HCT116 (cell line): ENCODE data around the gene RGS11. TPM values are rescaled to one million over a fixed set of nuclear protein-coding genes. Genes with fewer than 3 reads are reported as not detected.

Experiments used
- ATAC-seq: fragments of 200-7000 bp; cut with Tn5 transposase; 2 replicates; pipeline ENCODE4 v1.9.1; 2020; ENCODE audit warnings: mild to moderate bottlenecking, moderate library complexity
- BruUV-seq: library from RNA; stranded (reverse); fragments of 400-500 nt; replicated peaks from 2 replicates; lab custom pipeline; 2021; lab: Mats Ljungman, UMichigan
- CTCF ChIA-PET: fragments of 300-600 bp; sonication (Branson Sonifier 250); formaldehyde crosslinking; loops from one replicate; lab custom pipeline; 2021; ENCODE audit warnings: antibody characterized with exemption; lab: Charles Lee
- POLR2A ChIA-PET: fragments of 300-600, 350-600 bp; sonication (Branson Sonifier 250); formaldehyde crosslinking; loops from one replicate; lab custom pipeline; 2021; ENCODE audit warnings: antibody characterized with exemption; lab: Charles Lee
- RAD21 ChIA-PET, 2 experiments: fragments of 300-600 bp; sonication (Branson Sonifier 250); formaldehyde crosslinking; loops; one replicate each; lab custom pipeline; 2023; ENCODE audit warnings: low total read pairs in 2 of 2; ENCODE audit not compliant: uncharacterized antibody in 2 of 2, unreplicated experiment in 2 of 2, low non-redundant PET in 1 of 2; lab: Charles Lee
- DNase-seq: peaks from one replicate; pipeline ENCODE4 v3.0.0-alpha.2; 2010; ENCODE audit warnings: low read depth, low spot score
- H2AFZ ChIP-seq: fragments of 200-600 bp; shearing (Covaris generic), sonication (generic); 2 replicates; pipeline ENCODE4 v1.6.1; 2017; ENCODE audit warnings: low read depth, mixed run types, mixed read lengths, antibody characterized with exemption, low read length; ENCODE audit not compliant: poor library complexity, severe bottlenecking
- H3K27ac ChIP-seq: 2 replicates; pipeline ENCODE4 v1.5.1; 2012; ENCODE audit warnings: low read depth, low read length
- H3K27me3 ChIP-seq: fragments of 200-600 bp; sonication (generic); 2 replicates; pipeline ENCODE4 v1.6.1; 2016; ENCODE audit warnings: mixed run types, low read length, mixed read lengths; ENCODE audit not compliant: insufficient read depth
- H3K36me3 ChIP-seq, 2 experiments: fragments of 200-500 bp in 1 of 2; fragments of 200-600 bp in 1 of 2; sonication (Bioruptor generic) in 1 of 2; sonication (generic) in 1 of 2; 2 replicates each; pipeline versions ENCODE4 v1.5.1 to v1.6.1; 2014 to 2016; ENCODE audit warnings: low read length in 2 of 2, inconsistent platforms in 1 of 2, mixed read lengths in 1 of 2, mixed run types in 1 of 2; ENCODE audit not compliant: insufficient read depth in 2 of 2, control insufficient read depth in 1 of 2
- H3K4me1 ChIP-seq, 2 experiments: fragments of 200-600 bp in 1 of 2; sonication (generic) in 1 of 2; 2 replicates each; pipeline versions ENCODE4 v1.5.1 to v1.6.1; 2012 to 2017; ENCODE audit warnings: low read length in 2 of 2, inconsistent platforms in 1 of 2, mild to moderate bottlenecking in 1 of 2, mixed read lengths in 1 of 2, mixed run types in 1 of 2, moderate library complexity in 1 of 2; ENCODE audit not compliant: insufficient read depth in 2 of 2, control insufficient read depth in 1 of 2
- H3K4me2 ChIP-seq: fragments of 200-600 bp; sonication (generic); 2 replicates; pipeline ENCODE4 v1.6.1; 2017; ENCODE audit warnings: mixed run types, low read length, mixed read lengths
- H3K4me3 ChIP-seq, 2 experiments: fragments of 200-600 bp in 1 of 2; sonication (generic) in 1 of 2; replicated peaks in 1 of 2; 2 replicates each; pipeline ENCODE4 v1.5.1; 2011 to 2016; ENCODE audit warnings: low read length in 2 of 2, control low read depth in 1 of 2, low read depth in 1 of 2, mild to moderate bottlenecking in 1 of 2, mixed read lengths in 1 of 2, mixed run types in 1 of 2
- H3K79me2 ChIP-seq: fragments of 200-600 bp; sonication (generic); 2 replicates; pipeline ENCODE4 v1.6.1; 2017; ENCODE audit warnings: mild to moderate bottlenecking, mixed run types, low read length, moderate library complexity, mixed read lengths; ENCODE audit not compliant: insufficient read depth
- H3K9ac ChIP-seq: fragments of 200-600 bp; sonication (generic); 2 replicates; pipeline ENCODE4 v1.6.1; 2016; ENCODE audit warnings: low read length, mixed read lengths
- H3K9me2 ChIP-seq: fragments of 200-600 bp; sonication (generic), shearing (Covaris generic); 2 replicates; pipeline ENCODE4 v1.6.1; 2017; ENCODE audit warnings: mixed run types, mild to moderate bottlenecking, moderate library complexity; ENCODE audit not compliant: insufficient read depth
- H3K9me3 ChIP-seq, 2 experiments: fragments of 200-500 bp in 1 of 2; fragments of 200-600 bp in 1 of 2; sonication (Bioruptor generic) in 1 of 2; sonication (generic) in 1 of 2; 2 replicates each; pipeline ENCODE4 v1.6.1; 2014 to 2017; ENCODE audit warnings: low read length in 2 of 2, mixed read lengths in 2 of 2, inconsistent platforms in 1 of 2, low read depth in 1 of 2, mild to moderate bottlenecking in 1 of 2, mixed run types in 1 of 2, moderate library complexity in 1 of 2; ENCODE audit not compliant: control insufficient read depth in 1 of 2, insufficient read depth in 1 of 2
- H4K20me1 ChIP-seq: fragments of 200-600 bp; sonication (generic), shearing (Covaris generic); 2 replicates; pipeline ENCODE4 v1.6.1; 2017; ENCODE audit warnings: mixed run types, mild to moderate bottlenecking, moderate library complexity; ENCODE audit not compliant: insufficient read depth
- CEBPB ChIP-seq: IDR thresholded peaks from 2 replicates; pipeline ENCODE4 v1.6.1; 2012; ENCODE audit warnings: low read depth
- CTCF ChIP-seq, 3 experiments: fragments of 200-600 bp in 1 of 3; sonication (generic) in 1 of 3; IDR thresholded peaks in 2 of 3; conservative IDR thresholded peaks in 1 of 3; 2 replicates each; pipeline ENCODE4 v1.5.1; 2012 to 2017; ENCODE audit warnings: low read depth in 2 of 3, low read length in 2 of 3, antibody characterized with exemption in 1 of 3, borderline replicate concordance in 1 of 3, control low read depth in 1 of 3, mild to moderate bottlenecking in 1 of 3, mixed read lengths in 1 of 3, mixed run types in 1 of 3, moderate library complexity in 1 of 3; ENCODE audit not compliant: insufficient read depth in 1 of 3
- EGR1 ChIP-seq: IDR thresholded peaks from 2 replicates; pipeline ENCODE4 v1.6.1; 2012; ENCODE audit warnings: low read depth
- ELF1 ChIP-seq: IDR thresholded peaks from 2 replicates; pipeline ENCODE4 v1.6.1; 2012; ENCODE audit warnings: low read depth, borderline replicate concordance
- EZH2 ChIP-seq: fragments of 200-600 bp; sonication (generic); IDR thresholded peaks from 2 replicates; pipeline ENCODE4 v1.6.1; 2017; ENCODE audit warnings: antibody characterized with exemption, mixed run types
- EZH2phosphoT487 ChIP-seq: fragments of 200-600 bp; IDR thresholded peaks from 2 replicates; pipeline ENCODE4 v1.6.1; 2018; ENCODE audit warnings: antibody characterized with exemption, borderline replicate concordance
- FOSL1 ChIP-seq: IDR thresholded peaks from 2 replicates; pipeline ENCODE4 v1.6.1; 2012; ENCODE audit warnings: low read depth
- JUND ChIP-seq: IDR thresholded peaks from 2 replicates; pipeline ENCODE4 v1.6.1; 2012
- POLR2A ChIP-seq: IDR thresholded peaks from 2 replicates; pipeline ENCODE4 v1.7.0; 2011; ENCODE audit warnings: borderline replicate concordance; ENCODE audit not compliant: insufficient read depth, insufficient read length; ENCODE audit errors: extremely low read depth
- POLR2AphosphoS5 ChIP-seq: IDR thresholded peaks from 2 replicates; pipeline ENCODE4 v1.6.1; 2011; ENCODE audit warnings: mild to moderate bottlenecking, low read depth, low read length, moderate library complexity
- RAD21 ChIP-seq: IDR thresholded peaks from 2 replicates; pipeline ENCODE4 v1.6.1; 2012; ENCODE audit warnings: low read depth, mild to moderate bottlenecking
- SIN3A ChIP-seq: IDR thresholded peaks from 2 replicates; pipeline ENCODE4 v1.6.1; 2012; ENCODE audit warnings: low read depth
- SP1 ChIP-seq: IDR thresholded peaks from 2 replicates; pipeline ENCODE4 v1.6.1; 2012; ENCODE audit warnings: low read depth
- SRF ChIP-seq: IDR thresholded peaks from 2 replicates; pipeline ENCODE4 v1.6.1; 2012; ENCODE audit warnings: low read depth
- TCF7L2 ChIP-seq: IDR thresholded peaks from 2 replicates; pipeline ENCODE4 v1.7.0; 2011; ENCODE audit warnings: borderline replicate concordance, inconsistent platforms; ENCODE audit not compliant: insufficient read depth, insufficient read length; ENCODE audit errors: extremely low read depth
- ZNF274 ChIP-seq: fragments of 200-500 bp; sonication (Bioruptor generic); IDR thresholded peaks from 2 replicates; pipeline ENCODE4 v1.6.1; 2014; ENCODE audit warnings: mild to moderate bottlenecking, low read depth, low read length, inconsistent platforms
- intact Hi-C: fragments of 100-400 bp; cut with micrococcal nuclease; formaldehyde crosslinking; loops from 2 replicates; pipeline ENCODE4 v1.10.0; 2022
- total RNA-seq: library from RNA; stranded (reverse); gene quantifications from one replicate; pipeline ENCODE4 v1.2.1, GENCODE V29; 2021; ENCODE audit not compliant: unreplicated experiment

Gene RGS11
- total RNA-seq, 1 experiment from 2014 or later, result not detected

- TF ChIP-seq CTCF (IDR thresholded peaks at IDR 0.05 in 2 of 3, conservative IDR thresholded peaks at IDR 0.05 in 1 of 3; ENCODE audit: borderline replicate concordance in 1 of 3, insufficient read depth in 1 of 3, low read depth in 2 of 3, low read length in 2 of 3) (no peak), RAD21 (no peak), POLR2A (no peak), CEBPB (no peak), EZH2phosphoT487 (no peak), SIN3A (no peak), ELF1 (no peak), SRF (no peak)
Measured at GRCh38 chr16:240559-240958, 35.2 kb downstream of the RGS11 start (continued).

GRCh38 chr16:239948-240277 is 35.8 kb downstream of the RGS11 start:
- H3K36me3 ChIP-seq, result no peaks in the 10 kb centered on the region
- H3K27me3 ChIP-seq, result no peaks in the 10 kb centered on the region
- no peak overlapping the region for H3K4me3 ChIP-seq
- H3K9me3 ChIP-seq, result no peaks in the 10 kb centered on the region
- H3K27ac ChIP-seq, result no peak overlapping the region
- H4K20me1 ChIP-seq, result no peaks in the 10 kb centered on the region
- no peak overlapping the region for H3K9ac ChIP-seq
- TF ChIP-seq CEBPB (no peak), EZH2phosphoT487 (no peak), FOSL1 (no peak), SIN3A (no peak), EZH2 (no peak), CTCF (IDR thresholded peaks at IDR 0.05 in 2 of 3, conservative IDR thresholded peaks at IDR 0.05 in 1 of 3; ENCODE audit: borderline replicate concordance in 1 of 3, insufficient read depth in 1 of 3, low read depth in 2 of 3, low read length in 2 of 3) (no peak), EGR1 (no peak), ZNF274 (no peak), POLR2A (no peak), RAD21 (no peak), TCF7L2 (no peak), JUND (no peak), SP1 (no peak), POLR2AphosphoS5 (no peak)
- TF ChIP-seq, all 23 proteins: peak for 0
- no peaks in the 10 kb centered on the region for H3K79me2 ChIP-seq
- BruUV-seq, result no TSS peak
- H3K4me2 ChIP-seq, result no peak overlapping the region
- no peaks in the 10 kb centered on the region for H3K9me2 ChIP-seq
- POLR2A ChIA-PET, result no interaction called here
- peaks cover 0 to 4% of the 10 kb centered on the region in 2 experiments; a peak in 2 of 4 replicates for H3K4me1 ChIP-seq
- no peak overlapping the region for H2AFZ ChIP-seq
- ATAC-seq, result no peak
- intact Hi-C loops, result no loop called here
- CTCF ChIA-PET, result no interaction called here
- DNase-seq, result no peak
- RAD21 ChIA-PET, result no interaction called here
